Neural cell (in vitro differentiated cells): ENCODE measurements around the gene CDC5L. TPM values are rescaled to one million over a fixed set of nuclear protein-coding genes. Genes with fewer than 3 reads are reported as not detected.

Source experiments
- H2AFZ ChIP-seq: fragments of 200-600, 300-800 bp; sonication (generic), shearing (Covaris generic); 2 replicates; pipeline ENCODE4 v1.6.0; 2014; ENCODE audit warnings: low read depth, mild to moderate bottlenecking, antibody characterized with exemption, low read length, moderate library complexity
- H3F3A ChIP-seq: fragments of 200-600 bp; shearing (Covaris generic); 2 replicates; pipeline ENCODE4 v1.6.1; 2016; ENCODE audit warnings: mild to moderate bottlenecking, moderate library complexity, mixed read lengths, antibody characterized with exemption, low read length; ENCODE audit not compliant: insufficient read depth, poor library complexity, severe bottlenecking
- H3K27ac ChIP-seq: fragments of 200-600, 300-800 bp; sonication (generic), shearing (Covaris generic); 2 replicates; pipeline ENCODE4 v1.5.1; 2014; ENCODE audit warnings: mild to moderate bottlenecking, low read length, moderate library complexity
- H3K27me3 ChIP-seq: fragments of 300-800, 200-600 bp; sonication (generic), shearing (Covaris generic); 2 replicates; pipeline ENCODE4 v1.6.0; 2014; ENCODE audit warnings: mild to moderate bottlenecking, low read depth, low read length, moderate library complexity; ENCODE audit not compliant: insufficient read depth
- H3K36me3 ChIP-seq: fragments of 300-800, 200-600 bp; sonication (generic), shearing (Covaris generic); 2 replicates; pipeline ENCODE4 v1.5.1; 2014; ENCODE audit warnings: mild to moderate bottlenecking, antibody characterized with exemption, low read length, moderate library complexity; ENCODE audit not compliant: insufficient read depth
- H3K4me2 ChIP-seq: fragments of 300-800, 200-600 bp; sonication (generic), shearing (Covaris generic); 2 replicates; pipeline ENCODE4 v1.6.0; 2014; ENCODE audit warnings: mild to moderate bottlenecking, low read length
- H3K4me3 ChIP-seq: fragments of 300-800, 200-600 bp; sonication (generic), shearing (Covaris generic); 2 replicates; pipeline ENCODE4 v1.5.1; 2014; ENCODE audit warnings: mild to moderate bottlenecking, low read length, moderate library complexity
- H3K79me2 ChIP-seq: fragments of 200-600 bp; shearing (Covaris generic); replicated peaks from 2 replicates; pipeline ENCODE4 v1.6.0; 2014; ENCODE audit warnings: mild to moderate bottlenecking, low read length, moderate library complexity; ENCODE audit not compliant: insufficient read depth
- H3K9ac ChIP-seq: fragments of 300-800, 200-600 bp; sonication (generic), shearing (Covaris generic); 2 replicates; pipeline ENCODE4 v1.6.1; 2016; ENCODE audit warnings: mild to moderate bottlenecking, low read length, mixed read lengths
- H3K9me2 ChIP-seq: fragments of 200-600 bp; shearing (Covaris generic); 2 replicates; pipeline ENCODE4 v1.6.1; 2016; ENCODE audit warnings: mild to moderate bottlenecking, low read length, mixed read lengths; ENCODE audit not compliant: insufficient read depth
- H3K9me3 ChIP-seq: fragments of 200-600, 300-800 bp; sonication (generic), shearing (Covaris generic); 2 replicates; pipeline ENCODE4 v1.6.1; 2016; ENCODE audit warnings: mild to moderate bottlenecking, mixed run types, low read length, moderate library complexity, mixed read lengths
- H4K20me1 ChIP-seq: fragments of 200-600 bp; shearing (Covaris generic); 2 replicates; pipeline ENCODE4 v1.6.1; 2016; ENCODE audit warnings: mild to moderate bottlenecking, mixed run types; ENCODE audit not compliant: insufficient read depth
- CTCF ChIP-seq: fragments of 450-650 bp; IDR thresholded peaks from 2 replicates; pipeline ENCODE4 v1.5.1; 2014; ENCODE audit warnings: antibody characterized with exemption, mild to moderate bottlenecking, moderate library complexity; ENCODE audit not compliant: poor library complexity, severe bottlenecking
- EP300 ChIP-seq: fragments of 450-650 bp; conservative IDR thresholded peaks from 2 replicates; pipeline ENCODE4 v1.6.1; 2014; ENCODE audit warnings: antibody characterized with exemption, mild to moderate bottlenecking, moderate library complexity; ENCODE audit not compliant: poor library complexity, severe bottlenecking
- EZH2 ChIP-seq: fragments of 200-600, 300-800 bp; shearing (Covaris generic), sonication (generic); IDR thresholded peaks from 2 replicates; pipeline ENCODE4 v1.6.1; 2014; ENCODE audit warnings: antibody characterized with exemption, low read length, borderline replicate concordance, mild to moderate bottlenecking; ENCODE audit not compliant: insufficient read depth, poor library complexity, severe bottlenecking
- MXI1 ChIP-seq: fragments of 450-650 bp; conservative IDR thresholded peaks from 2 replicates; pipeline ENCODE4 v1.6.1; 2014; ENCODE audit warnings: antibody characterized with exemption, mild to moderate bottlenecking; ENCODE audit not compliant: poor library complexity, severe bottlenecking
- POLR2AphosphoS5 ChIP-seq: IDR thresholded peaks from 2 replicates; pipeline ENCODE4 v1.6.1; 2012
- RAD21 ChIP-seq: fragments of 450-650 bp; conservative IDR thresholded peaks from 2 replicates; pipeline ENCODE4 v1.6.1; 2014; ENCODE audit warnings: antibody characterized with exemption, mild to moderate bottlenecking, moderate library complexity
- SMC3 ChIP-seq: fragments of 450-650 bp; conservative IDR thresholded peaks from 2 replicates; pipeline ENCODE4 v1.6.1; 2014; ENCODE audit warnings: antibody characterized with exemption, mild to moderate bottlenecking, moderate library complexity; ENCODE audit not compliant: poor library complexity
- TAF1 ChIP-seq: IDR thresholded peaks from 2 replicates; pipeline ENCODE4 v1.6.1; 2012; ENCODE audit warnings: low read depth
- polyA plus RNA-seq: library from polyadenylated mRNA; depleted of rRNA; stranded (reverse); fragments of >200 nt; gene quantifications from 2 replicates; pipeline ENCODE4 v1.2.3, GENCODE V29; 2014
- TF ChIP-seq, protein P1 (sequence below): IDR thresholded peaks from 2 replicates; pipeline ENCODE4 v1.6.1; 2012; ENCODE audit warnings: borderline replicate concordance

Gene CDC5L
- polyA plus RNA-seq, 1 donor from 2014 or later, result 28.9 TPM

DNA sequence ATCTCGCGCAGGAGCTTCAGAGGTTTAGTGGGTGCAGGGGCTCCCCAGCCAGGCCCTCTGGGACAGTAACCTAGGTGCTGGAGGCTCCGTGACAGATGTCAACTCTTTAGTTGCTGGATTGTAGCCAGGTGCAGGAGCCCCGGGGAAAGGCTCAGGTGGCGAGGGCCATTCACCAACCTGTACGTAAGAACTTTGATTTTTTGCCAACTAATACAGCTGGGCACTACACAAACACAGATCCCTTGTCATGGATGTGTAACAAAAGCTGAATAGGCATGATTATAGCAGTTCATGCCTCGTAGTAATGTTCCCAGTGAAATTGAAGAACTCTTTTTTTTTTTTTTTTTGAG lies 82.6 kb downstream of the CDC5L start:
- Histone ChIP-seq H3K9me2 (no peaks in the 10 kb centered on the region), H2AFZ (no peak overlapping the region), H3K9me3 (no peaks in the 10 kb centered on the region), H4K20me1 (no peaks in the 10 kb centered on the region), H3K4me3 (no peak overlapping the region), H3K36me3 (no peaks in the 10 kb centered on the region), H3K9ac (no peak overlapping the region), H3K4me2 (no peak overlapping the region), H3K79me2 (no peaks in the 10 kb centered on the region), H3F3A (no peaks in the 10 kb centered on the region), H3K27ac (no peak overlapping the region), H3K27me3 (no peaks in the 10 kb centered on the region)
- no peak for TF ChIP-seq SMC3
- TF ChIP-seq POLR2AphosphoS5, result no peak
- no peak for TF ChIP-seq EZH2
- no peak for TF ChIP-seq EP300
- TF ChIP-seq, protein P1, sequence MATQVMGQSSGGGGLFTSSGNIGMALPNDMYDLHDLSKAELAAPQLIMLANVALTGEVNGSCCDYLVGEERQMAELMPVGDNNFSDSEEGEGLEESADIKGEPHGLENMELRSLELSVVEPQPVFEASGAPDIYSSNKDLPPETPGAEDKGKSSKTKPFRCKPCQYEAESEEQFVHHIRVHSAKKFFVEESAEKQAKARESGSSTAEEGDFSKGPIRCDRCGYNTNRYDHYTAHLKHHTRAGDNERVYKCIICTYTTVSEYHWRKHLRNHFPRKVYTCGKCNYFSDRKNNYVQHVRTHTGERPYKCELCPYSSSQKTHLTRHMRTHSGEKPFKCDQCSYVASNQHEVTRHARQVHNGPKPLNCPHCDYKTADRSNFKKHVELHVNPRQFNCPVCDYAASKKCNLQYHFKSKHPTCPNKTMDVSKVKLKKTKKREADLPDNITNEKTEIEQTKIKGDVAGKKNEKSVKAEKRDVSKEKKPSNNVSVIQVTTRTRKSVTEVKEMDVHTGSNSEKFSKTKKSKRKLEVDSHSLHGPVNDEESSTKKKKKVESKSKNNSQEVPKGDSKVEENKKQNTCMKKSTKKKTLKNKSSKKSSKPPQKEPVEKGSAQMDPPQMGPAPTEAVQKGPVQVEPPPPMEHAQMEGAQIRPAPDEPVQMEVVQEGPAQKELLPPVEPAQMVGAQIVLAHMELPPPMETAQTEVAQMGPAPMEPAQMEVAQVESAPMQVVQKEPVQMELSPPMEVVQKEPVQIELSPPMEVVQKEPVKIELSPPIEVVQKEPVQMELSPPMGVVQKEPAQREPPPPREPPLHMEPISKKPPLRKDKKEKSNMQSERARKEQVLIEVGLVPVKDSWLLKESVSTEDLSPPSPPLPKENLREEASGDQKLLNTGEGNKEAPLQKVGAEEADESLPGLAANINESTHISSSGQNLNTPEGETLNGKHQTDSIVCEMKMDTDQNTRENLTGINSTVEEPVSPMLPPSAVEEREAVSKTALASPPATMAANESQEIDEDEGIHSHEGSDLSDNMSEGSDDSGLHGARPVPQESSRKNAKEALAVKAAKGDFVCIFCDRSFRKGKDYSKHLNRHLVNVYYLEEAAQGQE, result no peak
- TF ChIP-seq TAF1, result no peak
- no peak for TF ChIP-seq MXI1
- TF ChIP-seq RAD21, result no peak
- TF ChIP-seq CTCF, result no peak

DNA sequence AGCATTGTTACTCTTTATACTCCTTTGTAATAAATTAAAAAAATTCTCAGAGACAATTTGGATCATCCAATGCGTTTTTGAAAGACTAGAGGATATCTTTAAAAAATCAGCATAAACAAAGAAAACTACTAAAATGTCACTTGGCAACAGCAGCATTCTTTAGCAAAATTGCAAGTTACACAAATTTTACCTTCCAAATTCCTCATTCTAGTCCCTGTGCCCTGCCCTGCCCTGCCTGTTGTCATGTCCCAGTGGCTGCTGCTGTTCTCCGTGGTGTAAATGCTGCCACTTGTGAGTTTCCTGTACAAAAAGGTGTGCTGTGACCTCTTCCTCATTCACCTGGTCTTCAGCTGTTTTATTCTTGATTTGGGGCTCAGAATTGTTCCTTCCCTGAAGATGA lies 83.2 kb downstream of the CDC5L start:
- Histone ChIP-seq H3K9me2 (no peaks in the 10 kb centered on the region), H3K27ac (no peak overlapping the region), H3K4me2 (no peak overlapping the region), H3K9me3 (no peaks in the 10 kb centered on the region), H3K27me3 (no peaks in the 10 kb centered on the region), H3K36me3 (no peaks in the 10 kb centered on the region), H3K9ac (no peak overlapping the region), H4K20me1 (no peaks in the 10 kb centered on the region), H2AFZ (no peak overlapping the region), H3K79me2 (no peaks in the 10 kb centered on the region), H3F3A (no peaks in the 10 kb centered on the region), H3K4me3 (no peak overlapping the region)
- TF ChIP-seq, protein P1, result no peak
- TF ChIP-seq TAF1, result no peak
- no peak for TF ChIP-seq SMC3
- no peak for TF ChIP-seq EP300
- no peak for TF ChIP-seq EZH2
- TF ChIP-seq CTCF, result no peak
- no peak for TF ChIP-seq RAD21
- TF ChIP-seq POLR2AphosphoS5, result no peak
- TF ChIP-seq MXI1, result no peak
